Adrenal gland (tissue), 12 donors: Measurements from ENCODE around the gene DNM1. TPM values are rescaled to one million over a fixed set of nuclear protein-coding genes. Genes with fewer than 3 reads are reported as not detected.

Source experiments
- DNase-seq, 7 donors: peaks; one replicate each; pipeline ENCODE4 v3.0.0-alpha.2; 2019 to 2020
- H3K27ac ChIP-seq, 5 donors: fragments of 200-600 bp; sonication (generic) in 4 of 5; 1 replicate in 3 of 5; 2 replicates in 2 of 5; pipeline versions ENCODE4 v1.5.1 to v1.8.0; 2016 to 2020; ENCODE audit warnings: mild to moderate bottlenecking in 1 of 5
- H3K27me3 ChIP-seq: fragments of 200-600 bp; 2 replicates; pipeline ENCODE4 v1.8.0; 2021
- H3K36me3 ChIP-seq, 2 donors: fragments of 200-600 bp; replicated peaks in 1 of 2; 1 replicate in 1 of 2; 2 replicates in 1 of 2; pipeline versions ENCODE4 v1.5.1 to v1.8.0; 2018 to 2022
- H3K4me1 ChIP-seq, 2 donors: fragments of 200-600 bp; replicated peaks in 1 of 2; 1 replicate in 1 of 2; 2 replicates in 1 of 2; pipeline versions ENCODE4 v1.5.1 to v1.8.0; 2018 to 2021
- H3K4me3 ChIP-seq, 4 donors: fragments of 200-600 bp; sonication (generic) in 3 of 4; one replicate each; pipeline ENCODE4 v1.5.1; 2016 to 2018
- H3K9me3 ChIP-seq, 3 donors: fragments of 200-600 bp; sonication (generic) in 1 of 3; replicated peaks in 1 of 3; 1 replicate in 2 of 3; 2 replicates in 1 of 3; pipeline versions ENCODE4 v1.5.1 to v1.8.0; 2016 to 2021
- POLR2A ChIP-seq, 2 donors: fragments of 450-650 bp; IDR thresholded peaks; one replicate each; pipeline ENCODE4 v1.6.1; 2017; ENCODE audit warnings: antibody characterized with exemption in 2 of 2, mild to moderate bottlenecking in 2 of 2, moderate library complexity in 1 of 2
- WGBS, 4 donors: extraction: QIAGEN DNeasy Blood & Tissue Kit in 2 of 4; methylation state at CpG; one replicate each; pipeline versions ENCODE4 v1.1.5 to v1.1.7; 2013 to 2017; 5-methylcytosine and 5-hydroxymethylcytosine counted together
- intact Hi-C, 2 donors: fragments of 100-400 bp; cut with DNase I; formaldehyde crosslinking; loops; one replicate each; pipeline versions ENCODE4 v1.14.1 to v1.15.0; 2022 to 2023
- polyA plus RNA-seq, 3 donors: library from polyadenylated mRNA; stranded (reverse); fragments of 200-250 nt in 2 of 3; fragments of 350-450 nt in 1 of 3; fragmentation: Illumina TruSeq in 1 of 3; extraction: RNeasy Lipid Tissue Mini Kit (QIAGEN cat#74804) in 1 of 3; gene quantifications; one replicate each; pipeline ENCODE4 v1.2.3, GENCODE V29; 2013 to 2014
- total RNA-seq, 9 donors: library from RNA; depleted of rRNA in 4 of 9; stranded (reverse); fragments of >200 nt in 4 of 9; fragments of 120-200 nt in 1 of 9; fragmentation: NEBNext Ultra II Directional in 1 of 9; extraction: Animal tissue kit (Norgen Biotek cat#: 25700) in 1 of 9; gene quantifications; one replicate each; pipeline versions ENCODE4 v1.1.0 to v1.2.4, GENCODE V29; 2013 to 2023
- TF ChIP-seq, protein P1 (sequence below), 6 experiments: fragments of 450-650 bp in 4 of 6; fragments of 200-600 bp in 2 of 6; sonication (generic) in 1 of 6; IDR thresholded peaks; 1 replicate in 5 of 6; 2 replicates in 1 of 6; pipeline versions ENCODE4 v1.5.1 to v1.8.0; 2016 to 2021; ENCODE audit warnings: antibody characterized with exemption in 6 of 6, mild to moderate bottlenecking in 2 of 6, moderate library complexity in 1 of 6
- donor health status: healthy with polysubstance abuse.
- donor health status: Bipolar disorder and iron deficiency.
- donor health status: DM: yes; HTN: yes; CAD: no.
- donor health status: DM: no; HTN: no; CAD: no.
- donor health status: DM: no; HTN: no; CAD: no.
- donor health status: DM: yes; HTN: yes; CAD: no.

DNM1 gene
- total and polyA plus RNA-seq, 12 donors, result 2.4 to 44.3 (median 12.2) TPM

DNA sequence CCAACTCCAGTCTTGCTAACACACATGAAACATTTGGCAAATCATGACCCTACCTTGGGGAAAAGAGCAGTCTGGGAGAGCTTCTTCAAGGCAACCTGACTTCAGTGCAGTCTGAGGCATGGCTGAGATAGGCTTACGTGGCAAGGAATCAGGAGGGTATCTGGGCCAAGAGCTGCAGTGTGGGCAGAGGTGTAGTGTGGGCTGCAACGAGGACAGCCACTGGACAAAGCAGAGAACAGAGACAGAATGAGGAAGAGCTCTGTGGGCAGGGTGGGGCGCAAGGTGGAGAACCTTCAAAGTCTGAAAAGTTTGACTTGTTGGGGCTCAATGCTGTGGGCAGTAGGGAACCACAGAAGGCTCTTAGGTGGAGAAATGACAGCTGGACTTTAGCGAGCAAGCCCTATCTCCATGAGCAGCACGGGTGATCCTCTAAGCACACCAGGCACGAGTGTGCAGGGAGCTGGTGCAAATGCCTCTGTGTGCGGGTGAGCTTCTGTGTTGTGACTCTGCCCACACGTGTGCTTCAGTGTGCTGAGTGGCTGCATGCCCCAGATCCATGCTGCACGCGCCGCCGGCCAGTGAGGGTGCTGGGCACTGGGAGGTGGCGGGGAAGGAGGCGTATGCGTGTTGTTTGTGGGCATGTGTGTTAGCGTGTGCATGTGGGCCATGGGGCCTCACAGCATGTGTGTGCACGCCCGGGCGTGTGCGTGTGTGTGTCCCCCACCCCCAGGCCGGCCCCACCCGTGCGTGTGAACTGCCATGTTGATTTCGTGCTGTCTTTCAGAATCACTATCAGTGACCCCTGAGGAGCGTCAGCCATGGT lies 49.3 kb downstream of the DNM1 start:
- TF ChIP-seq, protein P1, sequence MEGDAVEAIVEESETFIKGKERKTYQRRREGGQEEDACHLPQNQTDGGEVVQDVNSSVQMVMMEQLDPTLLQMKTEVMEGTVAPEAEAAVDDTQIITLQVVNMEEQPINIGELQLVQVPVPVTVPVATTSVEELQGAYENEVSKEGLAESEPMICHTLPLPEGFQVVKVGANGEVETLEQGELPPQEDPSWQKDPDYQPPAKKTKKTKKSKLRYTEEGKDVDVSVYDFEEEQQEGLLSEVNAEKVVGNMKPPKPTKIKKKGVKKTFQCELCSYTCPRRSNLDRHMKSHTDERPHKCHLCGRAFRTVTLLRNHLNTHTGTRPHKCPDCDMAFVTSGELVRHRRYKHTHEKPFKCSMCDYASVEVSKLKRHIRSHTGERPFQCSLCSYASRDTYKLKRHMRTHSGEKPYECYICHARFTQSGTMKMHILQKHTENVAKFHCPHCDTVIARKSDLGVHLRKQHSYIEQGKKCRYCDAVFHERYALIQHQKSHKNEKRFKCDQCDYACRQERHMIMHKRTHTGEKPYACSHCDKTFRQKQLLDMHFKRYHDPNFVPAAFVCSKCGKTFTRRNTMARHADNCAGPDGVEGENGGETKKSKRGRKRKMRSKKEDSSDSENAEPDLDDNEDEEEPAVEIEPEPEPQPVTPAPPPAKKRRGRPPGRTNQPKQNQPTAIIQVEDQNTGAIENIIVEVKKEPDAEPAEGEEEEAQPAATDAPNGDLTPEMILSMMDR (IDR thresholded peaks at IDR 0.05), result no peak
- TF ChIP-seq POLR2A (IDR thresholded peaks at IDR 0.05), result no peak
- 88 to 94% (median 90%) methylated on average over 11 to 25 of the region's 25 CpGs for WGBS, 4 donors

DNA sequence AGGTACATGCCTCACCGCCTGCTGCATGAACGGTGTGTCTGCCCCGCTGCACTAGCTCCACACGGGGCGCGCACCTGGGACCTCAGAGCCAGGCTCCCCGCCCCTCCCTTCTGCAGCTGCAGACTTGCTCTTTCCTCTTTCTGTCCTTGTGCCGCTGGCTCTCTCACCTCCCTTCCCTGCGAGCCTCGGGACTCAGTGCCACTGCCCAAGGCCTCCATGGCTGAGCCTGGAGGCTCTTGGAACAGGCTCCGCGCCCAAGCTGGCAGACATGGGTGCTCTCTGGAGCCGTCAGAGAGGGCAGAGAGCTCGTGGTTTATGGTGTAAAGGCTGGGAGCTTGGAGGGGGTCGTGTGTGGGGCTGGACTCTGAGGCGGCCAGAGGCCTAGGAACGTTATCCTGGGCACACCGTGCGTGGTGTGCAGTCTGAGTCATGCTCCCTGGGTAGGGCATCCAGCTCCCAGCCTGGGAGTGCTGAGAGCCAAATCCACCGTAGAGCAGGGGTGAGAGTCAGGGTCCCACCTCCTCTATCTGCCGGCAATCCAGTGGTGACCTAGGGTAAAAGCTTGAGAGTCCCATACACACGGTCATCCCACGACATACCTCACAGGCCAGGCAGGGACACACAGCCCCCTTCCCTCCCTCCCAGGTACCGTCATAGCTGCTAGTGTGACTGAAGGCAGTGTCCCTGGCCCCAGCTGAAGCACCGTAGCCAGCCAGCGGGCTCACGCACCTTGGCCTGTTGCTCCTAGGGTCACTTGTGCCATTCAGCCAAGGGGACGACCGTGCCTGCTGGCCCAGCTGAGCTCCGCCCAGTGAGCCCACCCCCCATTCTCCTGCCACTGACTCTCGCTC lies 50.2 kb downstream of the DNM1 start:
- WGBS, 4 donors, result 51 to 57% (median 55%) methylated on average over 14 to 31 of the region's 31 CpGs

More for the DNA sequence above, 49.3 kb downstream of the DNM1 start:
- Histone ChIP-seq H3K27ac (peak overlapping the region in 2 of 5 donors; percentile 3 to 80), H3K36me3 (peaks cover 0 to 16% of the 10 kb centered on the region in 2 donors), H3K4me3 (no peak overlapping the region), H3K4me1 (peaks cover 7 to 13% of the 10 kb centered on the region in 2 donors), H3K9me3 (no peaks in the 10 kb centered on the region), H3K27me3 (no peaks in the 10 kb centered on the region)
- intact Hi-C loops, result no loop called here
- no peak for DNase-seq

DNA sequence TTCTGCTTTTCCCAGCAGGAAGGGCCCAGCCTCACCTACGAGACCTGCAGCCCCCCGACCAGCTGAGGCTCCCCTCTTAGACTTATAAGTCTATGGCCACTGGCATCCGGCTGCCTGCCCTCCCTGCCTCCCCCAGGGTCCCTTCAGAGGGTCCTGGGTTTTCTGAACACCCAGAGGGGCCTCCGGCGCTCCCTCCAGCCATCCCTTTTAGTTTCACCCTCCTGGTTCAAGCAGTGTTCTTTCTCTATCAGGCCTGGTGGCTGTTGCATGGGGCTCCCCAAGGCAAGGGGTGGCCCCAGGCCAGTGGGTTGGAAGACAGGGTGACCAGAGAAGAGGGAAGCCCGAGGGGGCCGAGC lies 50.8 kb downstream of the DNM1 start:
- H3K36me3 ChIP-seq, result peaks cover 0 to 30% of the 10 kb centered on the region in 2 donors
- H3K27me3 ChIP-seq, result no peaks in the 10 kb centered on the region
- H3K4me3 ChIP-seq, result no peak overlapping the region
- no peaks in the 10 kb centered on the region for H3K9me3 ChIP-seq
- no peak for DNase-seq
- H3K4me1 ChIP-seq, result peaks cover 7 to 13% of the 10 kb centered on the region in 2 donors
- intact Hi-C loops, result no loop called here
- H3K27ac ChIP-seq, result peak overlapping the region in 2 of 5 donors; percentile 3 to 80
- no peak for TF ChIP-seq POLR2A (IDR thresholded peaks at IDR 0.05)
- TF ChIP-seq, protein P1 (IDR thresholded peaks at IDR 0.05), result no peak
- 82 to 91% (median 85%) methylated on average over 5 to 7 of the region's 7 CpGs for WGBS, 4 donors

More for the DNA sequence above, 50.2 kb downstream of the DNM1 start:
- Histone ChIP-seq H3K27ac (peak overlapping the region in 3 of 5 donors; percentile 3 to 80 (median 64)), H3K4me1 (peaks cover 7 to 13% of the 10 kb centered on the region in 2 donors), H3K4me3 (no peak overlapping the region), H3K36me3 (peaks cover 0 to 24% of the 10 kb centered on the region in 2 donors), H3K9me3 (no peaks in the 10 kb centered on the region), H3K27me3 (no peaks in the 10 kb centered on the region)
- intact Hi-C loops, result no loop called here
- DNase-seq, result peak in 6 of 7 donors; percentile 47 to 66 (median 62)
- TF ChIP-seq, protein P1 (IDR thresholded peaks at IDR 0.05), result no peak
- TF ChIP-seq POLR2A (IDR thresholded peaks at IDR 0.05), result peak in 1 of 2 donors; percentile 39

DNA sequence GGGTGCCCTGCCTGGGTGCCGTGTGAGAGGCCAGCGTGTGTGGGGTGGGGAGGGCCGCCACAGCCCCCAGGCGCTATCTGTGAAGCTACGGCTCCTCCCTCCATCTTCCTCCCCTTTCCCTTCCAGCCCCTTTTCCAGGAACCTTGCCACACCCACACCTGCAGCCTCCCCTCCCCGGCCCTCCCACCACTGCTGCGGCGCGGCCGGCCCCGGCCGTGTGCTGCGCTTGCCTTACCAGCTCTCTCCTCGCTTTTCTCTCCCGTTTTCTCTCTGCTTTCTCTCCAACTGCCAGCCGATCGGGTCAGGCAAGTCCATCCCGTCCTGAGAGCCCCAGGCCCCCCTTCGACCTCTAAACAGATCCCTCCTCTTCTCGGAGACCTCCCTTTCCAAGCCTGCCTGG lies 51.2 kb downstream of the DNM1 start:
- intact Hi-C loops, result no loop called here
- Histone ChIP-seq H3K4me1 (peaks cover 7 to 13% of the 10 kb centered on the region in 2 donors), H3K9me3 (no peaks in the 10 kb centered on the region), H3K27ac (no peak overlapping the region), H3K4me3 (no peak overlapping the region), H3K27me3 (no peaks in the 10 kb centered on the region), H3K36me3 (peaks cover 0 to 34% of the 10 kb centered on the region in 2 donors)
- no peak for TF ChIP-seq POLR2A (IDR thresholded peaks at IDR 0.05)
- TF ChIP-seq, protein P1 (IDR thresholded peaks at IDR 0.05), result no peak
- 85 to 93% (median 89%) methylated on average over 17 to 20 of the region's 20 CpGs for WGBS, 4 donors
- no peak for DNase-seq
